ENCODE measurements around the gene YJEFN3. TPM values are rescaled to one million over a fixed set of nuclear protein-coding genes. Genes with fewer than 3 reads are reported as not detected.

The YJEFN3 gene
- total RNA-seq, 2 donors from 2014 or later = 7.3 to 12.6 TPM

DNA sequence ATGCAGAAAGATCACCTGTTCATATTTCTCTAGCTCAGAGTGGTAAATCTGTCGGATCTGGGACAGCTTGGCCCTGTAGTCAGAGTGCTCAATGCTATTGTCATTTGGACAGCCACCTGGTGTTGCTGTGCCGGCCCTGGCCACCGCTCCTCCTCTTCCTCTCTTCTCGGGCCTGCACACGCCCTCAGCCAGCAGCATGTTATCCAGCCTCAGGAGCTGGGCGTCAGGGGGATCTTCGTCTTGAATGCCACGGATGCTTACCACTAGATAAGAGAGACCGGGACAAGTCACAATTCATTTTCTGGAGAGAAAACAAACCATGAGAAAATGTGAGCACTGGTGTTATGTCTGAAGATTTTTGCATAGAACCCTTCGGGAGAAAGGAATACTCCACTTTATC is 41.9 kb downstream of the YJEFN3 start:
- Histone ChIP-seq H3K27me3 (ENCODE audit: control insufficient read depth, insufficient read depth, low read length, poor library complexity, severe bottlenecking) (no peaks in the 10 kb centered on the region), H3K27ac (ENCODE audit: low read depth, low read length) (no peak overlapping the region), H3K9me3 (ENCODE audit: control insufficient read depth, low read length) (no peaks in the 10 kb centered on the region), H3K9ac (ENCODE audit: extremely low read depth, low read length, poor library complexity, severe bottlenecking) (no peak overlapping the region), H3K4me3 (ENCODE audit: low read length) (no peak overlapping the region), H3K4me1 (ENCODE audit: control insufficient read depth, insufficient read depth, low read length) (no peaks in the 10 kb centered on the region), H3K36me3 (ENCODE audit: control insufficient read depth, insufficient read depth, low read length) (peaks cover 6% of the 10 kb centered on the region)
- Mint-ChIP-seq H3K36me3 (ENCODE audit: low read depth) (peaks cover 18% of the 10 kb centered on the region), H3K9me3 (no peaks in the 10 kb centered on the region), H3K27ac (no peak overlapping the region), H3K4me1 (peaks cover 7% of the 10 kb centered on the region), H3K4me3 (no peak overlapping the region), H3K27me3 (ENCODE audit: insufficient read depth) (no peaks in the 10 kb centered on the region)
- no peak for DNase-seq
- TF ChIP-seq CTCF (conservative IDR thresholded peaks at IDR 0.05) = no peak
- 85% methylated on average over 6 to 10 of the region's 10 CpGs for WGBS, 2 experiments (ENCODE audit: insufficient coverage in 1 of 2, insufficient read length in 1 of 2)

DNA sequence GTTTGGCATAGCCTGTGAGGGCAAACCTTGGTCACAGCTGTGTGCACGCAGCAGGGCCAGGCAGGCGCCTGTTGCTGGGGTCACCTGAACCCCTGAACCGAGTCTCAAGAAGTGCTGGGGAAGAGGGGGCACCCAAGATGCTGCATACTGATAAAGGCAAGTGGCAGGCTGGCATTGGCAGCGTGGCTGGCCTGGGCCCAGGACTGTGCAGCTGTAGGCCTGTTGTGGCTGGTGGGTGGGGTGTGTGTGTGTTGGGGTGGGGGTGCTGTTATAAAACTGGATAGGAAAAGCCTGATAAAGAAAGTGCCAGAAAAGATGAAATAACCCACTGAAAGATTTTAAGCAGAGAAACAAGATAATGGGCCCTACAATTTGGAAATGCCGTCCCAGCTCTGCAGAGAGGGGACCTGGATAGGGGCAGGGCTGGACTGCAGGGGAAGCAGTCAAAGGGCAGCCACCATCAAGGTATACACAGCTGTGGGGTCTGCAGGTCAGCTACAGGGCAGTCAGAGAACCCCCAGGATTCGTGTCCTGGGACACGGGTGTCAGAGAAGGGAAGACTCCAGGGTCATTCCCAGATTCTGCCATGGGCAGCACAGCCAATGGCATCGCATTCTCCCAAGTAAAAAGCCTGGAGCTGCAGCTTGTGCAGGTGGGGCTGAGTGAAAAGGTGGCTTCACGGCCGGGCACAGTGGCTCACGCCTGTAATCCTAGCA is 42.5 kb downstream of the YJEFN3 start:
- no peaks in the 10 kb centered on the region for H3K4me1 ChIP-seq (ENCODE audit: control insufficient read depth, insufficient read depth, low read length)
- H3K36me3 ChIP-seq (ENCODE audit: control insufficient read depth, insufficient read depth, low read length) = peaks cover 6% of the 10 kb centered on the region
- H3K9me3 Mint-ChIP-seq = no peaks in the 10 kb centered on the region
- no peak overlapping the region for H3K4me3 ChIP-seq (ENCODE audit: low read length)
- H3K27me3 Mint-ChIP-seq (ENCODE audit: insufficient read depth) = no peaks in the 10 kb centered on the region
- H3K9ac ChIP-seq (ENCODE audit: extremely low read depth, low read length, poor library complexity, severe bottlenecking) = no peak overlapping the region
- 90 to 92% methylated on average over 8 to 11 of the region's 11 CpGs for WGBS, 2 experiments (ENCODE audit: insufficient coverage in 1 of 2, insufficient read length in 1 of 2)
- no peak overlapping the region for H3K27ac Mint-ChIP-seq
- no peaks in the 10 kb centered on the region for H3K27me3 ChIP-seq (ENCODE audit: control insufficient read depth, insufficient read depth, low read length, poor library complexity, severe bottlenecking)
- H3K4me1 Mint-ChIP-seq = peaks cover 11% of the 10 kb centered on the region
- H3K36me3 Mint-ChIP-seq (ENCODE audit: low read depth) = peaks cover 18% of the 10 kb centered on the region
- no peak for TF ChIP-seq CTCF (conservative IDR thresholded peaks at IDR 0.05)
- no peak overlapping the region for H3K4me3 Mint-ChIP-seq
- no peaks in the 10 kb centered on the region for H3K9me3 ChIP-seq (ENCODE audit: control insufficient read depth, low read length)
- no peak for DNase-seq
- no peak overlapping the region for H3K27ac ChIP-seq (ENCODE audit: low read depth, low read length)

- no peaks in the 10 kb centered on the region for H3K36me3 Mint-ChIP-seq (ENCODE audit: low read depth)
- TF ChIP-seq CTCF (conservative IDR thresholded peaks at IDR 0.05) = no peak
- peak overlapping the region; percentile 82 for H3K27ac Mint-ChIP-seq
- no peaks in the 10 kb centered on the region for H3K9me3 Mint-ChIP-seq
- H3K36me3 ChIP-seq (ENCODE audit: control insufficient read depth, insufficient read depth, low read length) = no peaks in the 10 kb centered on the region
- H3K27ac ChIP-seq (ENCODE audit: low read depth, low read length) = peak overlapping the region; percentile 2
- peak overlapping the region; percentile 21 for H3K4me3 Mint-ChIP-seq
- H3K4me1 ChIP-seq (ENCODE audit: control insufficient read depth, insufficient read depth, low read length) = no peaks in the 10 kb centered on the region
- no peaks in the 10 kb centered on the region for H3K27me3 ChIP-seq (ENCODE audit: control insufficient read depth, insufficient read depth, low read length, poor library complexity, severe bottlenecking)
- H3K9ac ChIP-seq (ENCODE audit: extremely low read depth, low read length, poor library complexity, severe bottlenecking) = no peak overlapping the region
- no peak overlapping the region for H3K4me3 ChIP-seq (ENCODE audit: low read length)
- H3K27me3 Mint-ChIP-seq (ENCODE audit: insufficient read depth) = no peaks in the 10 kb centered on the region
- WGBS, 2 experiments (ENCODE audit: insufficient coverage in 1 of 2, insufficient read length in 1 of 2) = 14 to 47% methylated on average over 2 to 6 of the region's 6 CpGs
- H3K9me3 ChIP-seq (ENCODE audit: control insufficient read depth, low read length) = no peaks in the 10 kb centered on the region
- DNase-seq = peak; percentile 74
- peaks cover 11% of the 10 kb centered on the region for H3K4me1 Mint-ChIP-seq
Observed at GRCh38 chr19:19575411-19575810, 46.7 kb downstream of the YJEFN3 start.

All from endodermal cell (in vitro differentiated cells).